Coronary artery (tissue), 2 donors: ENCODE measurements around the gene RASL11B.

ENCODE experiments used
- DNase-seq: peaks from one replicate; pipeline ENCODE4 v3.0.0-alpha.2; 2017; ENCODE audit warnings: low spot score
- H3K27ac ChIP-seq, 2 donors: fragments of 200-600 bp; sonication (generic); one replicate each; pipeline ENCODE4 v1.5.1; 2016 to 2019
- H3K4me3 ChIP-seq: fragments of 200-600 bp; sonication (generic); 2 replicates; pipeline ENCODE4 v1.5.1; 2016; ENCODE audit warnings: mild to moderate bottlenecking, moderate library complexity
- CTCF ChIP-seq: fragments of 200-600 bp; sonication (generic); IDR thresholded peaks from one replicate; pipeline ENCODE4 v1.5.1; 2019; ENCODE audit warnings: antibody characterized with exemption

Gene RASL11B

GRCh38 chr4:52891743-52892142 is 29.6 kb downstream of the RASL11B start:
- DNase-seq, result no peak
- no peak overlapping the region for H3K4me3 ChIP-seq
- no peak overlapping the region for H3K27ac ChIP-seq
- TF ChIP-seq CTCF, result no peak

DNA sequence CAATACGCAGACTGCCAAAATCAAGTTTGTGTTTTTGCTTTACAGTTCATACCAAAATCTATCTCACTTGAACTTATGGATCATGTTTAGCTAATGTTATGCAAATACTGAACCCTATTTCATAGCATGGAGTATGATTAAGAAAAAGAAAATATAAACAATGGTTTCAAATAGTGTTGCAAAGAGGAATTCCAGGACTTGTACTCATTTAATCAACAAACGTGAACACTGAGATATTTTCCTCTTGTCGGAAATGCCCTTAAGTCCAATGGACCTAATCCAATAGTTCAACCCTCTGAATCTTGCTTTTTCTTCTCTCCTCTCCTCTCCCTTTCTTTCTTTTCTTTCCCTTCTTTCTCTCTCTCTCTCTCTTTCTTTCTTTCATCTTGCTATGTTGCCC is 30.8 kb downstream of the RASL11B start:
- Histone ChIP-seq H3K4me3 (no peak overlapping the region), H3K27ac (no peak overlapping the region)
- TF ChIP-seq CTCF, result no peak
- no peak for DNase-seq

DNA sequence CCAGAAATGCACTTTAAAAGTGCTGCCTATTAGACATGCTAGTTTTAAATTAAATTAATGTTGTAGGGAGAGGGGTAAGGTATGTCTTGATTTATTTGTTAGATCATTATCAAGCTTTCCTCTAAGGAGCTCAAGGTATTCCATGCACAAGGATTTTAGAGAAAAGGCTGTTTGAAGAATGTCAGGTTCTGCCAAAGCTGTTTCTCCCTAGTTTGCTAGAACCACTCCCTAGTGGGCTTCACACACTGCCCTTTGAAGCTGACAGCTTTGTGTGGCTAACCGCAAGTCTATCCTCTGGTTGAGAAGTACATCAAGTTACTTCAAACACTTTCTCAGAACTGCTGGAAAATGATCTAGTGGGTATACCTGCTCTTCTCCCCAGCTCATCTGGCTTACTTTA is 32.3 kb downstream of the RASL11B start:
- TF ChIP-seq CTCF, result no peak
- Histone ChIP-seq H3K4me3 (no peak overlapping the region), H3K27ac (no peak overlapping the region)
- DNase-seq, result no peak

- Histone ChIP-seq H3K4me3 (no peak overlapping the region), H3K27ac (no peak overlapping the region)
- no peak for TF ChIP-seq CTCF
- no peak for DNase-seq
Observed at GRCh38 chr4:52903273-52903672, 41.2 kb downstream of the RASL11B start.

DNA sequence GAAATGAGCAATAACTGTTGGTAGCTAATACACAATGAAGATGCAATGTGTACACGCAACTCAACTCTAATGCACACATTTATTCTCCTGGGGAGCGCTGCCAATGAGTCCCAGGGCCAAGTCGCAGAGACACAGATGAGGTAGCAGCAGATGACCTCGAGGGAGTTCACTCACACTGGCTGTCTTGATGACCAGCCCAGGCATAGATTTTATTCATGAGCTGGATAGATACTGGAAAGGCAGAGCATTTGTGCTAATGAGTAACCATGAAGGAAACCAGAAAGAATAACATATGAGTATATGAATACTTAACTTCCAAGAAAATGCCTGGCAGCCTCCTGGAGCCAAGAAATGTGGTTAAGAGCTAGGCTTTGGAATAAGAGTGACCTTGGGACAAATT is 42.3 kb downstream of the RASL11B start:
- H3K4me3 ChIP-seq, result no peak overlapping the region
- DNase-seq, result no peak
- no peak overlapping the region for H3K27ac ChIP-seq
- no peak for TF ChIP-seq CTCF

DNA sequence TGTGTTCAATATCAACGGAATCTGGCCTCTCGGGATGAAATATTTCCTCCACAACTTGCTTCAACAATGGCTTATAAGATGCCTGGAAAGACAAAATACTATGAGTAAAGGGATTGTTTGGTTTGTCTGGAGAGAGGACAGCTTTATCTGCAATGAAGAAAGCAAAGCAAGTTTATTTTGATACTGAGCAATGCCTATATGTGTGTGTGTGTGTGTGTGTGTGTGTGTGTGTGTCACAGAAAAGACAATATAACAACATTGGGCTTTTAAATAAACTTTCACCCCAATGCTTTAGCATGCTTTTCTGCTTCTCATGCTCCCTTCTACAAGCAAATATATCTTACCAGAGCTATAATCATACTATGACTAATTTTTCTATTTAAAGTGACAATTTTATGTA is 45.4 kb downstream of the RASL11B start:
- no peak overlapping the region for H3K4me3 ChIP-seq
- DNase-seq, result no peak

DNA sequence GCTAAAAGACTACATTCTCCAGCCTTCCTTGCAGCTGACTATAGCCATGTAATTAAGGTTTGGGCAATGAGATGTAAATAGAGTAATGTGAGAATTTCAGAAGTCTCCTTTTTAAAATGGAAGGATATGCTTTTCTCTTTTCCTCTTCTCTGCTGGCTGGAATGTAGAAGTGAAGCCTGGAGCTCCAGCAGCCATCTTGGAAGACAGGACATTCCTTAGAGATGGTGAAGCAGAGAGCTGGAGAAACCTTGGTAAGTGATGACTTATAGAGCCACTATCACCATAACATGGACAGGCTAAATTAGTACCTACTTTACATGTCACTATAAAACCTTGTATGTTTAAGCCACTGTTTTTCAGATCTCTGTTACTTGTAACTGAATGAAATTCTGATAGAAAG is 48.0 kb downstream of the RASL11B start:
- no peak for TF ChIP-seq CTCF
- no peak overlapping the region for H3K27ac ChIP-seq
- DNase-seq, result no peak
- H3K4me3 ChIP-seq, result no peak overlapping the region

More for the DNA sequence above, 45.4 kb downstream of the RASL11B start:
- TF ChIP-seq CTCF, result no peak
- H3K27ac ChIP-seq, result no peak overlapping the region
